Fibroblast of mammary gland (primary cell): Measurements from ENCODE around the gene PLXNA2.

ENCODE experiments used
- DNase-seq: peaks from one replicate; pipeline ENCODE4 v3.0.0-alpha.2; 2010; ENCODE audit warnings: low read depth
- H3K4me3 ChIP-seq: 2 replicates; pipeline ENCODE4 v1.5.1; 2011; ENCODE audit warnings: low read depth, mild to moderate bottlenecking, low read length, moderate library complexity; ENCODE audit not compliant: control insufficient read depth
- CTCF ChIP-seq: conservative IDR thresholded peaks from 2 replicates; pipeline ENCODE4 v1.5.1; 2011; ENCODE audit warnings: low read depth, low read length, inconsistent platforms; ENCODE audit not compliant: control insufficient read depth, insufficient read depth

The PLXNA2 gene

DNA sequence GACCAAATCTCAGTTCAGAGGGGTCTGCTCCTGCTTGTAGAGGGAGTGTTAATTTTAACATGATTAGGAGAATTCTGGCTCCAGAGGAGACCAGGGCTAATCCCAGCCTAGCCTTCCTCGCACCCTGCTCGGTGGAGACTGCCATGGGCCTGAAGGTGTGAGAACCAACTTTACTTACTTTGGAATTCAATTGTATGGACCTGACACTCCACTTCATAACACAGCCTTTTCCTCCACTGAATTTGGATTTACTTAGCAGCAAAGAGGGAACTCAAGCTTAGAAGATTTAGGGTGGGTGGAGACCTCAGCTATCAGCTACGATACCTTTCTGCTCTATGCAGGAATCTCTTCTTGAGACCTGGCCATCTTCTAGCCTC, 11.5 kb downstream of the PLXNA2 start:
- no peak for TF ChIP-seq CTCF
- H3K4me3 ChIP-seq, result no peak overlapping the region

DNA sequence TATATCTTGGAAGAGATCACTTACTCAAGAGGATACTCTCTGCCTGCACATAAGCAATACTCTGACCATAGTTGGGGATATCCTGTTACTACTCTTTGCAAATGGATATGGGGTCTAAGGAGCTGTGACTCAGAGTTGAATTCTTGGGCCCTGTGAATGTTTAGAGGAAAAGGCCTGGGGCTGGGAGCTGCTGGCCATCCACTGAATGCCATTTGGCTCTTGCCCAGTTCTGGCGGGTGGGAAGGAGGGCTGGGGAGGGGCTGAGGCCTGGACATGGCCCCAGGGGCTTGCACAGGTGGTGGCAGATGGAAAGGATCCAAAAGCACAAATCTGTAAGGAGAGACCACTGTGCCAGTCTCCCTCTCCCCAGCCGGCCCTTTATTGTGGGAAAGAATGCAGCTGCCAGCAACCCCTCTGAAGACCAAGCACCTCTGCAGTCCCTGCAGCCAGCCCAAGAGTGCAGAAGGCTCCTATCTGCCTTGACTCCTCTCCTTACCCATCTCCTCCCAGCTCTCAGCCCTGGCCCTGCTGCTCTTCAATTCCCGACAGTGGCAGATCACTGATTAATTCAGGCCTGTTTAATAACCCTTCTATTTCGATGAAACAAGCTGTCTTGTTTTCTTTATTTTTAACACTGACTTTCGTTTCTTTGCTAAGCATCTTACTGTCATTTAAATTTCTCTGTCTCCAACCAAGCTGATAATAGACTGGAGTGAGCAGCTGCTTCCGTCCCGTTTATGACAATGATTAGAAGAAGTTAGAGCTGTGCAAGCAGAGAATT, 12.1 kb downstream of the PLXNA2 start:
- DNase-seq, result peak; percentile 30
- no peak overlapping the region for H3K4me3 ChIP-seq
- TF ChIP-seq CTCF, result no peak

More for the DNA sequence above, 11.5 kb downstream of the PLXNA2 start:
- no peak for DNase-seq

DNA sequence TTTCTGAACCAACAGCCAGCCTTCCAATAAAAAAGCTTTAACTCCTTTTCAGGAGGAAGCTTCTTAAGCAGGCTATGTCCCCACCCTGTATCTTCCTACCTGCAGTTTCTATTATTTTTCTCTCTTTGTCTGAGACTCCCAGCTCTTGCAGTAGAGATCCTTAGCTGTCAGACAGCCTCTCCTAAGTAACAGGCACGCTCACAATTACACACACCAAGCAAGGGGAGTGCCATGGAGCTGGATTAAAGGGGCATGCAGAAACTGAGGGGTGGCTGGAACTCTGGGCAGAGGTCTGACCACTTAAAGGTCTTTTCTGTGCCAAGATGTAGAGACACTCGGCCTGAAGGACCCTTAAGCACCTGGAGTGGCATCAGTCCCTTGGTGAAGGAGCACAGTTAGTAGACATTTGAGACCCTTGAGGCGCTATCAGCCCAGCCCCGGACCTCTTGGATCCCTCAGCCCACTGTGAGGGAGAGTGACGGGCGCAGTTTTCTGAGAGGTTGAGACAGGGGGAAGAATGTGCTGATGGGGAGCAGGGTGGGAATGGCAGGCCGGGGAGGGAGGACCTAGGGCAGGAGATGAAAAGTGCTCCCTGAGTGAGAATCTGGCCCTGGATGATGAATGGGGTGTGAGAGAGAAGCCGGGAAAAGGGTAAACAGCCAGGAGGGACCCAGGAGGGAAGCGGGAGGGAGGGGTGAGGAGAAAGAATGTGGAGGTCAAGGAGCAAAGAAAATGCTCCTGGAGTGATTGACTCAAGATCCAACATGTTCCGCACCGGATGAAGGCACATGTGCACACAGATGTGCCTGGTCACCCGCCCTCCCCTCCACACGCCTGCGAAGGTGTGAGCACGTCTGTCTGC, 13.3 kb downstream of the PLXNA2 start:
- no peak for DNase-seq
- TF ChIP-seq CTCF, result no peak
- H3K4me3 ChIP-seq, result no peak overlapping the region

- no peak for TF ChIP-seq CTCF
- no peak for DNase-seq
- H3K4me3 ChIP-seq, result no peak overlapping the region
Measured at GRCh38 chr1:208228550-208228949, 15.6 kb downstream of the PLXNA2 start.

- no peak for DNase-seq
- no peak overlapping the region for H3K4me3 ChIP-seq
- no peak for TF ChIP-seq CTCF
Measured at GRCh38 chr1:208228026-208228425, 16.2 kb downstream of the PLXNA2 start.

GRCh38 chr1:208227366-208227765, 16.8 kb downstream of the PLXNA2 start:
- TF ChIP-seq CTCF, result no peak
- no peak overlapping the region for H3K4me3 ChIP-seq
- DNase-seq, result peak; percentile 20
